ENCODE data around the gene GCC2. TPM values are rescaled to one million over a fixed set of nuclear protein-coding genes. Genes with fewer than 3 reads are reported as not detected.

GCC2 gene
- total RNA-seq, 1 experiment from 2014 or later: 28.2 TPM

DNA sequence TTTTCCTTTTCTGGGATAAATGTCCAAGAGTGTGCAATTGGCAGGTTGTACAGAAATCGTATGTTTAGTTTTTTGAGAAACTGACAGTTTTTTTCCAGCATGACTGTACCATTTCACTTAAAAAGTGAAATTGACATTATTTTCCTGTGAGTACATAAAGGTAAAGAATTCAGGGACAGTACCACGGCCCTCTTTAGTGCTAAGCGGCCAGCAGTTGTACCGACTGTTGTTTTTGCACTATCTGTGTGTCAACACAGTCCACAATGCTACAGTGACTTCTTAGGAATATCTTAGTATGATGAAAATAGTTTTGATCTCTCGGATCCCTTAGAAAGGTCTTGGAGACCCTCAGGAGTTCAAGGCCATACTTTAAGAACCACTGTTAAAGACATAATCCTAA lies 87.9 kb downstream of the GCC2 start:
- no TSS peak for BruUV-seq (replicated peaks)
- intact Hi-C loops (cut with micrococcal nuclease): no loop called here

More for the DNA sequence above, 87.9 kb downstream of the GCC2 start:
- RAD21 ChIA-PET (ENCODE audit: low non-redundant PET in 1 of 2, low total read pairs in 2 of 2, uncharacterized antibody in 2 of 2, unreplicated experiment in 2 of 2): no interaction called here
- Histone ChIP-seq H3K9ac (ENCODE audit: low read length) (no peak overlapping the region), H2AFZ (ENCODE audit: low read depth, low read length, poor library complexity, severe bottlenecking) (no peak overlapping the region), H4K20me1 (ENCODE audit: insufficient read depth) (0 out of 2 replicates have a peak, but pooled peaks cover 3% of the 10 kb centered on the region), H3K4me1 (ENCODE audit: control insufficient read depth in 1 of 2, insufficient read depth in 2 of 2, low read length in 2 of 2) (peaks cover 14 to 28% of the 10 kb centered on the region in 2 experiments), H3K79me2 (ENCODE audit: insufficient read depth, low read length) (peaks cover 72% of the 10 kb centered on the region), H3K27me3 (ENCODE audit: insufficient read depth, low read length) (no peaks in the 10 kb centered on the region), H3K4me2 (ENCODE audit: low read length) (no peak overlapping the region), H3K9me3 (ENCODE audit: control insufficient read depth in 1 of 2, insufficient read depth in 1 of 2, low read depth in 1 of 2, low read length in 2 of 2) (no peaks in the 10 kb centered on the region), H3K9me2 (ENCODE audit: insufficient read depth) (no peaks in the 10 kb centered on the region), H3K36me3 (ENCODE audit: control insufficient read depth in 1 of 2, insufficient read depth in 2 of 2, low read length in 2 of 2) (no peaks in the 10 kb centered on the region), H3K27ac (ENCODE audit: low read depth, low read length) (no peak overlapping the region), H3K4me3 (replicated peaks in 1 of 2; ENCODE audit: low read depth in 1 of 2, low read length in 2 of 2) (no peak overlapping the region)
- CTCF ChIA-PET: no interaction called here
- no peak for ATAC-seq
- DNase-seq (ENCODE audit: low read depth, low spot score): no peak
- POLR2A ChIA-PET: no interaction called here
- TF ChIP-seq CBX3 (IDR thresholded peaks at IDR 0.05; ENCODE audit: low read depth) (no peak), SRF (IDR thresholded peaks at IDR 0.05; ENCODE audit: low read depth) (no peak), TCF7L2 (IDR thresholded peaks at IDR 0.05; ENCODE audit: borderline replicate concordance, extremely low read depth, insufficient read depth, insufficient read length) (no peak), FOSL1 (IDR thresholded peaks at IDR 0.05; ENCODE audit: low read depth) (no peak), POLR2AphosphoS5 (IDR thresholded peaks at IDR 0.05; ENCODE audit: low read depth, low read length) (no peak), SIN3A (IDR thresholded peaks at IDR 0.05; ENCODE audit: low read depth) (no peak), JUND (IDR thresholded peaks at IDR 0.05) (no peak)
- TF ChIP-seq, protein P1, sequence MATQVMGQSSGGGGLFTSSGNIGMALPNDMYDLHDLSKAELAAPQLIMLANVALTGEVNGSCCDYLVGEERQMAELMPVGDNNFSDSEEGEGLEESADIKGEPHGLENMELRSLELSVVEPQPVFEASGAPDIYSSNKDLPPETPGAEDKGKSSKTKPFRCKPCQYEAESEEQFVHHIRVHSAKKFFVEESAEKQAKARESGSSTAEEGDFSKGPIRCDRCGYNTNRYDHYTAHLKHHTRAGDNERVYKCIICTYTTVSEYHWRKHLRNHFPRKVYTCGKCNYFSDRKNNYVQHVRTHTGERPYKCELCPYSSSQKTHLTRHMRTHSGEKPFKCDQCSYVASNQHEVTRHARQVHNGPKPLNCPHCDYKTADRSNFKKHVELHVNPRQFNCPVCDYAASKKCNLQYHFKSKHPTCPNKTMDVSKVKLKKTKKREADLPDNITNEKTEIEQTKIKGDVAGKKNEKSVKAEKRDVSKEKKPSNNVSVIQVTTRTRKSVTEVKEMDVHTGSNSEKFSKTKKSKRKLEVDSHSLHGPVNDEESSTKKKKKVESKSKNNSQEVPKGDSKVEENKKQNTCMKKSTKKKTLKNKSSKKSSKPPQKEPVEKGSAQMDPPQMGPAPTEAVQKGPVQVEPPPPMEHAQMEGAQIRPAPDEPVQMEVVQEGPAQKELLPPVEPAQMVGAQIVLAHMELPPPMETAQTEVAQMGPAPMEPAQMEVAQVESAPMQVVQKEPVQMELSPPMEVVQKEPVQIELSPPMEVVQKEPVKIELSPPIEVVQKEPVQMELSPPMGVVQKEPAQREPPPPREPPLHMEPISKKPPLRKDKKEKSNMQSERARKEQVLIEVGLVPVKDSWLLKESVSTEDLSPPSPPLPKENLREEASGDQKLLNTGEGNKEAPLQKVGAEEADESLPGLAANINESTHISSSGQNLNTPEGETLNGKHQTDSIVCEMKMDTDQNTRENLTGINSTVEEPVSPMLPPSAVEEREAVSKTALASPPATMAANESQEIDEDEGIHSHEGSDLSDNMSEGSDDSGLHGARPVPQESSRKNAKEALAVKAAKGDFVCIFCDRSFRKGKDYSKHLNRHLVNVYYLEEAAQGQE (IDR thresholded peaks at IDR 0.05; ENCODE audit: low read depth): no peak
